Measurements from ENCODE around the gene LARGE1. TPM values are rescaled to one million over a fixed set of nuclear protein-coding genes. Genes with fewer than 3 reads are reported as not detected.

LARGE1 gene
- total and polyA plus RNA-seq, 2 of the 8 experiments (the other 6 are each of a cell fraction or from before 2014, with no cell fraction given), result 43.7 to 83.0 TPM

DNA sequence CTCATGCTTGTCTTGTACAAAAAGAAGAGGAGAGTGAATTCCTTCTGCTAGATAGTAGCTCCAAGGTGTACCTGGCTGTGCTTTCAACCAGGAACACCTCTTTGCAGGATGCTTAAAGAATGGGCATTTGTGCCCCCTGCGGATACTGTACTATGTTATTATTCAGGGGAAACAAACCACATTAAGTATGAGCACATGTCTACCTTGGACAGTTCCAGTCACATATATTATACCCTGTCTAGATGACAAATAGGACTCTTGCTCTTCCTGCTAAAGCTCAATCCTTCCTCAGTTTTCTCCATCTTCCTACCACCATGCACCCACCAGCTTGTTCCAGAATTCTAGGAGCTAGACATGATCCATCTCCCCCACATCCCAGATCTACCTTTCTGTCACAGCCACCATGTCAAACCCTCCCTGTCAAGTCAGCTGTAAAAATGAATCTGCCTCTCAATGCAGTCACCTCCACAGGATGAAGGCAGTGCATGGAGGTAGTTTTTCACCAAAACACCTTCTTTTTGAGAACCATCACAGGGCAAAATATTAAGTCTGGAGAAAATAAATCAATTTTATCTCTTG lies 337.4 kb downstream of the LARGE1 start:
- no peak overlapping the region for H2AK5ac ChIP-seq (ENCODE audit: low read depth, low read length)
- POLR2A ChIA-PET (ENCODE audit: partially characterized antibody), result no interaction called here
- no peak overlapping the region for H2BK20ac ChIP-seq (ENCODE audit: low read length)
- no peaks in the 10 kb centered on the region for H3K27me3 ChIP-seq (replicated peaks in 1 of 4; ENCODE audit: control insufficient read depth in 3 of 4, extremely low read depth in 1 of 4, insufficient read depth in 3 of 4, low read length in 3 of 4)
- H2AFZ ChIP-seq (ENCODE audit: low read length), result no peak overlapping the region
- H3K27ac ChIP-seq (ENCODE audit: low read depth, low read length), result no peak overlapping the region
- WGBS, 2 experiments (ENCODE audit: extremely low coverage in 1 of 2, insufficient coverage in 1 of 2, insufficient read length in 1 of 2, insufficient replicate concordance in 2 of 2, low coverage in 1 of 2, low lambda C conversion rate in 2 of 2, missing lambda C conversion rate in 1 of 2), result 94% methylated on average over 1 of the region's 1 CpG; no CpG with 5 or more reads in 1 of the 2 experiments
- no peaks in the 10 kb centered on the region for H3K36me3 ChIP-seq (ENCODE audit: control insufficient read depth in 2 of 4, insufficient read depth in 4 of 4, low read length in 3 of 4)
- H2BK120ac ChIP-seq (replicated peaks; ENCODE audit: low read depth, low read length), result no peak overlapping the region
- no peaks in the 10 kb centered on the region for H3K23me2 ChIP-seq (ENCODE audit: low read depth, low read length)
- H3K14ac ChIP-seq (ENCODE audit: insufficient read length), result no peak overlapping the region
- peaks cover 2% of the 10 kb centered on the region; the same call in 1 of the 2 replicates for H3K79me1 ChIP-seq (ENCODE audit: low read depth, low read length)
- H4K8ac ChIP-seq (ENCODE audit: extremely low read depth, insufficient read depth, low read length), result no peak overlapping the region
- no peak overlapping the region for H3K4ac ChIP-seq (replicated peaks; ENCODE audit: insufficient read length, low read depth, low read length)
- H2BK5ac ChIP-seq (ENCODE audit: low read depth, low read length), result no peak overlapping the region
- no peak overlapping the region for H2BK15ac ChIP-seq (ENCODE audit: low read length)
- peaks cover 0 to 4% (median 2%) of the 10 kb centered on the region in 4 experiments; a peak in 1 of 7 replicates for H3K4me1 ChIP-seq (replicated peaks in 1 of 4; ENCODE audit: control insufficient read depth in 3 of 4, insufficient read depth in 4 of 4, low read length in 3 of 4)
- peaks cover 0 to 6% of the 10 kb centered on the region in 2 experiments; a peak in 1 of 4 replicates for H3K79me2 ChIP-seq (ENCODE audit: control insufficient read depth in 1 of 2, insufficient read depth in 2 of 2, low read length in 2 of 2)
- CTCF ChIA-PET (ENCODE audit: partially characterized antibody), result interaction anchor here (0.6 to 3.7 kb wide), 6 partner anchors 13 to 280 kb away, joined by 3 to 13 read pairs (median 4); no protein-coding TSS in a partner anchor
- peaks cover 0 to 2% of the 10 kb centered on the region in 2 experiments for H4K20me1 ChIP-seq (replicated peaks in 1 of 2; ENCODE audit: control insufficient read depth in 1 of 2, insufficient read depth in 2 of 2, low read length in 2 of 2)
- H3K18ac ChIP-seq (ENCODE audit: extremely low read depth, low read length), result no peak overlapping the region
- no peak overlapping the region for H3K23ac ChIP-seq (ENCODE audit: insufficient read length)
- H4K91ac ChIP-seq (replicated peaks; ENCODE audit: insufficient read length, low read length), result no peak overlapping the region
- H3K56ac ChIP-seq (replicated peaks; ENCODE audit: insufficient read length, low read depth, low read length), result no peak overlapping the region
- H2BK12ac ChIP-seq (ENCODE audit: low read depth, low read length), result no peak overlapping the region
- no peak overlapping the region for H4K5ac ChIP-seq (ENCODE audit: insufficient read length, low read depth, low read length)
- no peak overlapping the region for H3K9ac ChIP-seq (replicated peaks in 1 of 4; ENCODE audit: extremely low read depth in 1 of 4, low read depth in 3 of 4, low read length in 3 of 4)
- DNase-seq (ENCODE audit: low read depth in 1 of 2, low spot score in 2 of 2) (no peak), FAIRE-seq (no peak)
- H3K4me3 ChIP-seq (ENCODE audit: extremely low read depth in 1 of 4, insufficient read depth in 2 of 4, low read depth in 3 of 4, low read length in 4 of 4), result no peak overlapping the region
- no peak overlapping the region for H3K4me2 ChIP-seq (ENCODE audit: insufficient read depth in 1 of 2, low read depth in 2 of 2, low read length in 2 of 2)
- no peaks in the 10 kb centered on the region for H3K9me3 ChIP-seq (ENCODE audit: insufficient read depth in 2 of 2, low read depth in 1 of 2, low read length in 1 of 2)
- no peak for TF ChIP-seq KDM1A (IDR thresholded peaks at IDR 0.05; ENCODE audit: borderline replicate concordance, low read length)
- no peak for TF ChIP-seq BCL11A (IDR thresholded peaks at IDR 0.05; ENCODE audit: low read depth in 2 of 2, low read length in 2 of 2)
- TF ChIP-seq JUND (IDR thresholded peaks at IDR 0.05; ENCODE audit: low read length), result no peak
- no peak for TF ChIP-seq RFX5 (IDR thresholded peaks at IDR 0.05; ENCODE audit: borderline replicate concordance, low read depth, low read length)
- no peak for TF ChIP-seq RAD21 (IDR thresholded peaks at IDR 0.05 in 1 of 2, conservative IDR thresholded peaks at IDR 0.05 in 1 of 2; ENCODE audit: low read depth in 2 of 2, low read length in 2 of 2)
- TF ChIP-seq CHD2 (IDR thresholded peaks at IDR 0.05; ENCODE audit: low read length), result no peak
- no peak for TF ChIP-seq RBBP5 (IDR thresholded peaks at IDR 0.05; ENCODE audit: borderline replicate concordance, low read depth, low read length)
- no peak for TF ChIP-seq TAF7 (optimal IDR thresholded peaks at IDR 0.05; ENCODE audit: borderline replicate concordance, low read depth, low read length)
- TF ChIP-seq, protein P1, sequence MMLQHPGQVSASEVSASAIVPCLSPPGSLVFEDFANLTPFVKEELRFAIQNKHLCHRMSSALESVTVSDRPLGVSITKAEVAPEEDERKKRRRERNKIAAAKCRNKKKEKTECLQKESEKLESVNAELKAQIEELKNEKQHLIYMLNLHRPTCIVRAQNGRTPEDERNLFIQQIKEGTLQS (IDR thresholded peaks at IDR 0.05; ENCODE audit: insufficient read depth, low read depth, low read length), result no peak
- no peak for TF ChIP-seq TAF1 (IDR thresholded peaks at IDR 0.05; ENCODE audit: low read depth, low read length)
- no peak for TF ChIP-seq ASH2L (IDR thresholded peaks at IDR 0.05; ENCODE audit: low read length)
- no peak for TF ChIP-seq SIN3A (conservative IDR thresholded peaks at IDR 0.05 in 1 of 2, IDR thresholded peaks at IDR 0.05 in 1 of 2; ENCODE audit: low read depth in 1 of 2, low read length in 2 of 2)
- TF ChIP-seq NRF1 (IDR thresholded peaks at IDR 0.05; ENCODE audit: low read depth, low read length), result no peak
